ENCODE results near the gene UGT1A7.
"Not testable (repeated sequence)": the region's sequence is repeated elsewhere in the genome, so short reads cannot be mapped to it uniquely, and the experiment has no call there.

The UGT1A7 gene

DNA sequence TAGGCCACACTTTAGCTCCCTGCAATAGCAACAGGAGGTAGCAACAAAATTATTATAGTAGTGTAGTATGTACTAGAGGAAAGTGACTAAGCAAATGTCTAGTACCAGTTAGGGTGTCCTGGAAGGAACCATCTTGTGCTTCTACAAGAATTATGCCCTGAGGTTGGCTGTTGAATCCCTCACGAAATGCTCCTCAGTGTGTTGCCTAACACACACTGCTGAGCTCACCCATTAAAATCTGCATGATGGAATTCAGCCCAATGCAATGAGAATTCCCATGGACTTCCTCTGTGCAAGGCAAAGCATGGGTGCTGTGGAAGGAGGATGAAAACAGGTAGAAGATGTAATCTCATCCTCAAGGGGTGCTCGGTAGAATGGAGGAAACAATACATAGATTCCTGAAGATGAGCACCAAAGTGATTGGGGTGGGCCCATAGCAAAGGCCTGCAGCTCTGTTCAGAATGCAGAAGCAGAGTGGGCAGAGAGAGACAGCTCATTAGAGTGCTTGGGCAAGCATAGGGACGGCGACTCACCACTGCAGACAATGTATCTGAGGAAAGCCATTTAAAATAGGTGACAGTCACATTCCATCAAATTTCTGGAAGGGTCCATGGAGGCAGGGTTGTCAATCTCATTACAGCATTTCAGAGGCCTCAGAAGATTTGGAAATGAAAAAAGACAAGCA, 1.2 kb upstream of the UGT1A7 start:
- DNase-seq (ENCODE audit: low spot score): no peak

DNA sequence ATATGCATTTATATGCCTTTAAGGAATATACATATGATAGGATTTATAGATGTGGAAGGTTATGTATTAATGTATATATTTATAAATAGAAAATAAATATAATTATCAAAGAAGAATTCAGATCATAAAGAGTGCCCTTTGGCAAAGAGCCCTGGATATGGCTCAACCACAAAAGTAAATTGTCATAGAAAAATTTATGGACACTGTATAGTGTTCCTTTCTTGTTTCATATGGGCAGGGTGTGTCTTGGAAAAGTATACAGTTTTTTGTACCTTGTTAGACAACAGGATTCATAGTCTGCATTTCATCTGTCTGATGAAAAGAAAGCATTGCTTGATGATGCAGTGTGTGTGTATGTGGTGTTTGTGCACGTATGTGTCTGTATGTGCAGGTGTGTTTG, 2.9 kb downstream of the UGT1A7 start:
- DNase-seq (ENCODE audit: low spot score): peak; percentile 67

DNA sequence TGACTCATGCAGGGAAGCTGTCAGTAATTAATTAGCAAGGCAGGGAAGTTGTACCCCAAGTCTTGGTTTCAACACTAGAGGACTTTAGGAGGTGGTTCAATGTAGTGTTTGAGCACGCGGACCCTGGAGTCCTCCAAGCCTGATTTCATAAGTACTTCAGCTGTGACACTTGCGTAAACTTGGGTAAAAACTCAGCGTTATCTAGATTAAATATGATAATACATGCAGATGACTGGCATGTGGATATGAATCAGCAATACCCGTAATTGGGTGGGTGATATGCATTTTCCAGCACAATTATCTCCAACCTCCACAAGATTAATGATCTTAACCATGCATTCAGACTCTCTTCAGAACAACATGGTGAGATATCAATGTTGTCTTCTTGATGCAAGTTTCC, 5.2 kb downstream of the UGT1A7 start:
- DNase-seq (ENCODE audit: low spot score): no peak

DNA sequence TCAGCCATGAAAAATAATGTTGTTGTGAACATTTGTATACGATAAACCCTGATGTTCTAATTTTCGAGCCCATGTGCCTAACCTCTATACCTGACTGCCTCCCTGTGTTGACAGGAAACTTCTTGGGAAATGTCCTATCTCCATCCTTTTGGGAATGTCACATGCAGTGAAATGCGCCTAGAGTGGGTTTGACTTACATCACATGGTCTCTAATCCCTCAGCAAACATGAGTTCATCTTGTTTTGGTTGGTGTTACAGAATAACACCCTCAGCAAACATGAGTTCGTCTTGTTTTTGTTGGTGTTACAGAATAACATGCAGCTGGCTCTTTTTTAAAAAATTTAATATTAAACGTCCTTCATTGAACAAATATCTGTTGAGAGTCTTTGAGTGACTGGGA, 6.6 kb downstream of the UGT1A7 start:
- DNase-seq (ENCODE audit: low spot score): peak; percentile 38

DNA sequence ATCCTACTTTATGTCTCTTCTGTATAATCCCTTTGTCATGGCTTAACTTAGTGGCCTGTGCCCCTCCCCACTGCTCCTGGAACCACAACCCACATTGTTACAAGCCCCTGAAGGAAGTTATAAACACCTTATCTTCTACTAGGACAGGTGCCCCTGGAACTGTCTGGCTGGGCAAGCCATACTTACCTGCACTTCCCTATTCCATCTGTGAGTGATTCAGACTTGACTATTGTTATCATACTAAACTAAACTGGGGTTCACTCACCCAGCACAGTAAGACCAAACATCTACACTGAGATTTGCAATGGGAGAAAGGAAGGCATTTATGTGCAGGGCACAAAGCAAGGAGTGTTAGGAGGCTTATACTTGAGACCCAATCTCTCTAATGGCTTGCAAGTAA, 7.3 kb downstream of the UGT1A7 start:
- peak; percentile 61 for DNase-seq (ENCODE audit: low spot score)

DNA sequence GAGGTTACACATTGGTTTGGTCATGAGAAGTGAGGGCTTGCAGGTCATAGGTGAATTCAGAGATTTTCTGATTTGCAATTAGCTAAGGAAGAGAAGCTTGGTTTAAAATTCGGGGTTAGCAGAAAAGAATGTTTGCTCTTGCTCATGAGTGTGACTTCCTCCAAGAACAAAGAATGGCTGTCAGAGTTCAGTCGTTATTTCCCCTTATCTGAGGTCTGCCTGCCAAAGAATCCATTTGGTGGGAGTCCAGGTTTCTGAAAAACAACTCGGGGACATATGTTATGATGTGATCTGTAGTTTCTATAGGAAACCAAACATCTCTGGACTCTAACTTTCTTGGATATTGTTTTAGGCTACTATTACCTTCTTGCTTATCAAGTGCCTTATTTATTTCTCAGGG, 7.8 kb downstream of the UGT1A7 start:
- peak; percentile 31 for DNase-seq (ENCODE audit: low spot score)

DNA sequence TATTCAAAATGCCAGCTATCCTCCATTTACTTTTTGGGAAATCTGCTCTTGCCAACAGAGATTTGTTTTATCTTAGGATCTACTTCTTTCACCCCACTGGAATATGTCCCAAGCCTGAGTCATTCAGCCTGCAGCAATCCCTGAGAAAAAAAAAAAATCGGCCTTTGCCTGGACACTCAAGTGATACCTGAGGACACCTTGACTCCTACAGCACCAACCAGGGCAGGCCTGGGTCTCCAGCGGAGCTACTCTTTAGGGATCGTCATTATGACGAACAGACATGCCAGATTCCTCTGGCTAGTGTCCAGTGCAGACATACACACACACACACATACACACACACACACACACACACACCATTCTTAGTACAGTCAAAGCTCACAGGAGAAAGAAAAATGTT, 8.7 kb downstream of the UGT1A7 start:
- peak; percentile 80 for DNase-seq (ENCODE audit: low spot score)

DNA sequence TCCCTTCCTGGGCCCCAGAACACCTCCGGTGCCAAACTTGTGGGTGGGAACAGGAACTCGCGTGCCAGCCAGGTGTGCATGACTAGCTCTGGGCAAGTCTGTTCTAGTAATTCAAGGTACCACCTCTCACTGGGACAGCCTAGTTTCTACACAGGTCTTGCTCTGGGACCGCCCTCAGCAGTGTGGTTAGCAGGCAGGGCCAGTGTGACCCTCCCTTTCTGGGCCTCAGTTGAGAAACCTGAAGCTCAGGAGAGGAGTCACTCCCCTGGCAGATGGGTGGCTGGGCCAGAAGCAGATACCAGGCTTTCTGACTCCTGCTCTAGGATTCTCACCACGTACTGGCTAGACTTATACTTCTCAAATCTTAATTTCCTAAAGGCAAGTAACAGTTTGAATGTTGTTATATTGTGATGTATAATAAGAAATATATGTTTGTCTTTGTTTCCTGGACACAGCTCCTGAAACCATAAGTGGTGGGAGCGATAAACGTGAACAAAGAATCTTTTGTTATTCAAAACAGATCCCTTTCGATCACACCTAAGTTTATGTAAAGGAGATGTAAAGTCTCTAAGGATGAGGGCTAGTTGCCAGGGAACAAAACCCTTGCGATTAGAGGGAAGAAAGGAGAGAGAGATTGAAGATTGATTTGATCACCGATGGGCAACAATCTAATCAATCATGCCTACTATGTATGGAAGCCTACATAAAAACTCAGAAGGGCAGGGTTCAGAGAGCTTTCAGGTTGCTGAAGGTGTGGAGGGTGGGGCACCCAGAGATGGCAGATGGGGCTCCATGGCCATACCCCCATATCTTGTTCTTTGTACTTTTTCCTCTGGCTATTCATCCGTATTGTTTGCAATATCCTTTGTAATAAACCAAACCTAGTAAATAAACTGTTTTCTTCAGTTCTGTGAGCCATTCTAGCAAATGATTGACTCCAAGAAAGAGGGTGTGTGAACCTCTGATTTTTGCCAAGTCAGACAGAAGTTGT, 10.0 kb downstream of the UGT1A7 start:
- peak; percentile 88 for DNase-seq (ENCODE audit: low spot score)

DNA sequence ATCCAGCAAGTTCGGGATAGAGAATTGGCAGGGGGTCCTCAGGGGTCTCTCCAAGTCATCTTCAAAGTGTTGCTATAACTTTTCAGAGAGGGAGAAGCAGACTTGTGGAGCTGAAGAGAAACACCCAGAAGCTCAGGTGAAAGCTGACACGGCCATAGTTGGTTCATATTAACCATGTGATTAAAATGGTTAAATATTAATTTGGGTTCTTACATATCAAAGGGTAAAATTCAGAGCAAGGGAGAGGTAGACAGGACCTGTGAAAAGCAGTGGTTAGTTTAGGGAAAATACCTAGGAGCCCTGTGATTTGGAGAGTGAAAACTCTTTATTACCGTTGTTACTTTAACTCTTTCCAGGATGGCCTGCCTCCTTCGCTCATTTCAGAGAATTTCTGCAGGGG, 10.9 kb downstream of the UGT1A7 start, which contains the start of gene UGT1A6:
TSS of gene UGT1A6 (plus strand) at position 243 of the 400 bp plus-strand sequence. CDS start at position 358, 115 bp downstream.
- peak; percentile 65 for DNase-seq (ENCODE audit: low spot score)

DNA sequence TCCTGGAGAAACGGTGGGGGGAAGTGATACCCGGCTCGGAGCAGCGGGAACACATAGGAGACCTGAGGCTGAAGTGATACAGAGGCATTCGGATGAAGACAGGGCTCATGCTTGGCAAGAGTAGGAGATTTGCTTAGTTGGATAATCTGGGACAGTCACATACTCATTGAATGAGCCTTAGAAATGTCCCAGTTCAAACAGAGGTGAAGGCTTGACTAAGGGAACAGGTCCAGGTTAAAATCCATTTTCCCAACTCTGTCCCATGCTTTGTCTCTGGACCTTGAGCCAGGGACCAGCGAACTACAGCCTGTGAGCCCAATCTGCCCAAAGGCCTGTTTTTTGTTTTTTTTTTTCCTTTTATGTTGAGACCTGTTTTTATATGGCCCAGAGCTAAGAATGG, 12.3 kb downstream of the UGT1A7 start:
- DNase-seq (ENCODE audit: low spot score): no peak

DNA sequence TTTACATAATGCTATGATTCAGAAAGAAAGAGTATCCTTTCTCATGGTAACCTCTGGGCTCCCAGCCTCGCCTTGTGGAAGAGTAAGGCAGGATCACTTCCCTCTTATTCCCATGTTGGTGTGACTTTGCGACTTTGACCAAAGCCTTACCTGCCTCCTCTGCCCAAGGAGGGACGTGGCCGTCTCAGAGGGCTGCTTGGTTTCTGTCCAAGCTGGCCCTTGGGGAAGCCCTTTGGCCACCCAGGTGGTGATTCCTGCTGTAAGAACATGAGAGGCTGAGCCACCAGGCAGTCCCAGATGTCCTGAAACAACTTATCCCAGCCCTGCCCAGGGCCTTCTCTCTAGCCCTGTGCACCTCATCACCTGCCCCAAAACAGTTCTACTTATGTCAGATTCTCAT, 17.0 kb downstream of the UGT1A7 start:
- no peak for DNase-seq (ENCODE audit: low spot score)

DNA sequence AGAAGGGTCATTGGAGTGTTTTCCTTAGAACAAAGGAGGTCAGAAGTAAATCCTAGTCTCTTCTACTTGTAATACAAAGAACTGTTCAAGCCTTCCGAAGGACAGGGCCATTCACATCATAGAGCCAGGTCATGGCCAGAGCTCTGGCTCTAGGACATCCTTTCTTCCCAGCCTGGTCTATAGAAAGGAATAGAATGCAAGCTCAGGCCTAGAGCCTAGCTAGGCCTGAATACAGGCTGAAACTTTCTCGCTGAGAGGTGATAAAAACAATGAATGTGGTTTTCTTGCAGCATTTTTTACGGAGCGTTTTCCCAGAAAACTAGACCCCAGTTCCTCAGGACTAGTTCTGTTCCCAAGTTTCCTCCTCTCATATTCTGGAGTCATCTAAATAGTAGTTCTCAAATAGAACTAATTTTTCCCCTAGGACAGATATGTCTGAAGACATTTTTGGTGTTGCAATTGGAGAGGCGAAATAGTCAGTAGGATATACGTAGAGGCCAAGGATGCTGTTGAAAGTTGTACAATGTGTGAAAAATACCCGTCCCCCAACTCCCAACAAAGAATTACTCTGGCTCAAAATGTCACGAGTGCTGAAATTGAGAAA, 17.8 kb downstream of the UGT1A7 start:
- no peak for DNase-seq (ENCODE audit: low spot score)

DNA sequence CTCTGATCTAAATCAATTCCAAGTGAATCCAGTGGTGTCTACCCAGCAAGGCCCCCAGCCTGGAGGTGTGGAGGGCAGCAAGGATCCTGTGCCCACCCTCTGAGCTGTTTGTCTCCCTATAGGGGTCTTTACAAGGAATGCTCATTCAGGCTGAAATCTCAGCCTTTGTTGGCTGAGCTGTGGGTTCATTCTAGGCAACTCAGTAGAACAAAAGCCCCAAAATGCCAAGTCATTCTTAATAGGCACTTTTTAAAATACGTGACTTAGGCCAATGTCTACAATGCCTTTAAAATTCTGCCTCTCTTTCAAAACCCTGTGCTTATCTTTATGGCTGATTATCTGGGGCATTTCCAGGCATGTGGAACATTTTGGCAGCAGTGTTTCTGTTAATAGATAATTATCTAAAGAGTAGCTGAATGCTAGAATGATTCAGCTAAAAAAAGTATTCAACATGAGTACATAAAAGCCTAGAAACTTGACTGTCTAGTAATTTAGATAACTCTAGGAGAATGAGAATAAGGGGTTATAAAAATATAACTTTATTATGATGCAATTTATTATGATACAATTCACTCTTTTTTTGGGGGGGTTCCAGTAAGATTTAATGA, 18.4 kb downstream of the UGT1A7 start:
- peak; percentile 90 for DNase-seq (ENCODE audit: low spot score)

DNA sequence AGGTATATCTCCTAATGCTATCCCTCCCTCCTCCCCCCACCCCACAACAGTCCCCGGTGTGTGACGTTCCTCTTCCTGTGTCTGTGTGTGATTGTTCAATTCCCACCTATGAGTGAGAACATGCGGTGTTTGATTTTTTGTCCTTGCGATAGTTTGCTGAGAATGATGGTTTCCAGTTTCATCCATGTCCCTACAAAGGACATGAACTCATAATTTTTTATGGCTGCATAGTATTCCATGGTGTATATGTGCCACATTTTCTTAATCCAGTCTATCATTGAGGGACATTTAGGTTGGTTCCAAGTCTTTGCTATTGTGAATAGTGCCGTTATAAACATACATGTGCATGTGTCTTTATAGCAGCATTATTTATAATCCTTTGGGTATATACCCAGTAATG, 19.1 kb downstream of the UGT1A7 start:
- DNase-seq (ENCODE audit: low spot score): not testable (repeated sequence)

DNA sequence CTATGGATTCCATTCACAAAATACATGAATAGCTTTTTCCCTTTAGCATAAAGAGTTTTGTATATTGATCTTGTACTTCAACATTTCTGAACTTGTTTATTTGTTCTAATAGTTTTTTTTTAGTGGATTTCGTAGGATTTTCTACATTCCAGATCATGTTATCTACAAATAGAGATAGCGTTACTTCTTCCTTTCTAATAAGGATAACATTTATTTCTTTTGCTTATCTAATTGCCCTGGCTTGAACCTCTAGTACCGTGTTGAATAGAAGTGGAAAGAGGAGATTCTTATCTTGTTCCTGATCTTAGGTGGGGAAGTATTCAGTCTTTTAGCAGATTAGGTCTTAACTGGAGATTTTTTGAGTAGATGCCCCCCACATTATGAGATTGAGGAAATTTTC, 20.5 kb downstream of the UGT1A7 start:
- no peak for DNase-seq (ENCODE audit: low spot score)

DNA sequence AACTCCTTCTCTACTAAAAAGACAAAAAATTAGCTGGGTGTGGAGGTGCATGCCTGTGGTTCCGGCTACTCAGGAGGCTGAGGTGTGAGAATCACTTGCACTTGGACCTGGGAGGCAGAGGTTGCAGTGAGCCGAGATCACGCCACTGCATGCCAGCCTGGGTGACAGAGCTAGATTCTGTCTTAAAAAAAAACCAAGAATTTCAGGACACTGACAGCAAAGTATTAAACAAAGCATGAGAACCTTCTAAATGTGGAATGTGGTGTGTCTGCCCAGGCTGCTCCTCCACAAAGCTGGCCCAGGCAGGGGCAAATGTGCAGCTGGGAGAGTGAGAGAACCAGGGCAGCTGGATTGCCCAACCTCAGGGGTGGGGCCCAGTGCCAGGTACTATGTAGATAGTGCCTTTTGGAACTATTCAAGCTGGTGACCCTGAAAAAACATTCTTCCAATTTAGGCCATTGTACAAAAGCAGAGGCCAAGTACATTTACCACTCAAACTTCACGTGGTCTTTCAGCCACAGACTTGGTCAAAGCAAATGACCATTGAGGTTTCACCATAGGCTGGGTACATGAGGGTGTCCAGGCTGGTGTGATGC, 24.3 kb downstream of the UGT1A7 start:
- DNase-seq (ENCODE audit: low spot score): no peak

DNA sequence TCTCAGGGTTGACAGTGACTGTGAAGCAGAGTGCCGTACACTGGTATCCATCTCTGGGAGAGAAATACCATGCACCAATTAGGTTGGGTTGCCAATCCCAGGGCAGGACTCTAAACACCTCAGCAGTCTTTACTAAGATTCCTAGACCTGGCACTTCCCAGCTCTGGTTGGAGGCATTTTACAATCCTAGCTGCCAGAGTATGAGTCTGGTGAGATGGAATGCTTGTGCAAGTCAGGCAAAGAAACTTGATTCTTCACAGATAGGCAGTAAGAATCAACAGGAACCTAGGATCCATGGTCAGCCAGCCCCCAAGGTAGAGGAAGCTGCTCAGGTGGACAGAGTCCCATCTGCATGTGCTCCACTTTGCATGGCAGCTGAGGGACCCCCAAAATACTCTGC, 25.0 kb downstream of the UGT1A7 start:
- DNase-seq (ENCODE audit: low spot score): no peak

DNA sequence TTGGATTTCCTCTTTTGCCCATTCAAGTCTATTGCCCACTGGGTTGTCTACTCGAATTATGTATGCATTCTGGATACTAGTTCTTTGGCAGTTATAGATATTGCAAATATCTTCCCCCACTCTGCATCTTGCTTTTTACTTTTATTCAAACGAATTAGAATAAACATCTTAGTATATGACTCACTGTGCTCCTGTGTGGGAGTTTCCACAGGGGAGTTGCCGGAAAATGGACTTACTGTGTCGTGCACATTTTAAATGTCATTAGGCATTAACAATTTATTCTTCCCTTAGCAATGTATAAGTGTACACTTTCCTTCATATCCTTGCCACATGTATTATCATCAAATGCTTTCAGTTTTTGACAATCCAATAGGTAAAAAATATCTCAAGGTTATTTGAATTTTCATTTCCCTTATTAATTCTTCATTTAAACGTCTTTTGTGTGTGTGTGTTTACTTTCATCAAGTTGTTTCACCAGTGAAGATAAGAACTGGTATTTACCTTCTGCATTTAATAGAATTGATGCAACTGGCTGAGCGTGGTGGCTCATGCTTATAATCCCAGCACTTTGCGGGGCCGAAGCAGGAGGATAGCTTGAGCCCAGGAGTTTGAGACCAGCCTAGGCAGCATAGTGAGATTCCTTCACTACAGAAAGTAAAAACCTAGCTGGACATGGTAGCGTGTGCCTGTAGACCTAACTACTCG, 26.4 kb downstream of the UGT1A7 start:
- DNase-seq (ENCODE audit: low spot score): no peak

DNA sequence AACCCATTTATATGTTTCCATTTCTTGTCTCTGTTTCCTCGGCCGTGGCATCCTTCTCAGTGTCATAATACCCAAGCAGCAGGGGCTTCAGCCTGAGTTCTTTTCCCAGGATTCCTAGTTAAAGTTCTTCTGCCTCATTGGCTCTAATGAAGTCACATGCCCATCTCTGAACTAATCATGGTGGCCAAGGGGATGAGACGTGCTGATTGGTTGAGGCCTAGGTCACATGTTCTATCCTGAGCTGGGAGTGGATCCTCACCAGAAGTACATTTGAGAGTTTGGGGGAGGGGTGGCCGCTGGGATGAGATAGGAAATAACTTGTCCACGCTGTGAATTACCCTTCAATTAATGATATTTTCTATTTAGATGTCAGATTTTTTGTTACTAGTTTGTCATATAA, 27.2 kb downstream of the UGT1A7 start:
- no peak for DNase-seq (ENCODE audit: low spot score)

DNA sequence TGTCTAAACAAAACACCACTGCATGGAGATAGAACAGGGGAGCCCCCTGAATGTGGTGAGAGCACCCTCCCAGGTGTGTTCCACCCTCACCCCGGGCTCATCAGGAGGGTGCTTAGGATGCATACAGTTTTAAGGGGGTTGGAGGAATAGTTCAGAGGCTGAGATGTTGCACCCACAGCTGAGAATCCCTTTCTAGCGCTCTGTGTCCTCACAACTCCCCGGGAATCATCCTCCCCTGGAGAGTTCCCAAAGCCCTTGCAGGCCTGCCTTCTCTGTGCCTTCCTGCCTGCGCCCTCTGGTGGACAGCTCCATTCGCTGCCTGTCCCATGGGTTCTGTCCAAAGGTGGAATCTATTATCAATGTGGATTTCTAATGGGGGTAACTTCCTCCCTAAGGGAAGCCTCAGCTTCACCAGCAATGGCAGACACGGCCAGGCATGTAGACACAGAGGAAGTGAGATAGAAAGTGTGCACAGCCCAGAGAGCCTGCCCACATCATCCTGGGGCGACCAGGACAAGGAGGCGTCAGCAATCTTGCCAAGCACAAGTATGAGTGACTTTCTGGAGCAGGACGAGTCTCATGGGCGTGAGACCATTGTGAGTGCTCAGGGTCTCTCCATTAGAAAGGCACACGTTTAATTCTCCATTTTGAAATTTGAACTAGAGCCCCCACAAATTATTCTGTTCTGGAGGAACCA, 29.8 kb downstream of the UGT1A7 start:
- peak; percentile 73 for DNase-seq (ENCODE audit: low spot score)

All from LoVo (cell line).